NCI-H1694 treated with DMSO at 0.1 percent for 48 hours (cell line): ENCODE results near the gene FKBP8.
"Not testable (repeated sequence)": the region's sequence is repeated elsewhere in the genome, so short reads cannot be mapped to it uniquely, and the experiment has no call there.

ENCODE experiments used
- DNase-seq: peaks from one replicate; lab custom pipeline; 2025; lab: John Stamatoyannopoulos, UW

FKBP8 gene

GRCh38 chr19:18558604-18559003, 15.2 kb upstream of the FKBP8 start:
- DNase-seq, result no peak

GRCh38 chr19:18558202-18558555, 14.8 kb upstream of the FKBP8 start:
- DNase-seq, result no peak

- DNase-seq, result peak; percentile 97
Measured at GRCh38 chr19:18557411-18558201, 14.2 kb upstream of the FKBP8 start, which contains the start of gene KXD1. Gene KXD1 (plus strand): TSS chr19:18557870. CDS start chr19:18562057, 4,187 bp downstream.

- no peak for DNase-seq
Measured at GRCh38 chr19:18551631-18552030, 8.3 kb upstream of the FKBP8 start.

- no peak for DNase-seq
Measured at GRCh38 chr19:18543814-18544475, 572 bp upstream of the FKBP8 start.

GRCh38 chr19:18541992-18542940, 1.1 kb downstream of the FKBP8 start:
- no peak for DNase-seq

- no peak for DNase-seq
Measured at GRCh38 chr19:18541258-18541991, 1.9 kb downstream of the FKBP8 start.

GRCh38 chr19:18540200-18540599, 3.2 kb downstream of the FKBP8 start:
- not testable (repeated sequence) for DNase-seq

GRCh38 chr19:18539372-18539771, 4.0 kb downstream of the FKBP8 start:
- no peak for DNase-seq

- DNase-seq, result no peak
Measured at GRCh38 chr19:18538115-18538514, 5.3 kb downstream of the FKBP8 start.

- DNase-seq, result no peak
Measured at GRCh38 chr19:18537431-18537830, 5.9 kb downstream of the FKBP8 start.

- DNase-seq, result no peak
Measured at GRCh38 chr19:18536475-18536874, 6.9 kb downstream of the FKBP8 start.

GRCh38 chr19:18533058-18533457, 10.3 kb downstream of the FKBP8 start:
- DNase-seq, result no peak

- DNase-seq, result no peak
Measured at GRCh38 chr19:18532168-18532890, 11.0 kb downstream of the FKBP8 start.

- DNase-seq, result no peak
Measured at GRCh38 chr19:18531485-18531884, 11.9 kb downstream of the FKBP8 start.

GRCh38 chr19:18529782-18530181, 13.6 kb downstream of the FKBP8 start:
- peak; percentile 65 for DNase-seq

GRCh38 chr19:18526316-18526715, 17.1 kb downstream of the FKBP8 start:
- no peak for DNase-seq

GRCh38 chr19:18523841-18524240, 19.5 kb downstream of the FKBP8 start:
- no peak for DNase-seq

GRCh38 chr19:18522862-18523440, 20.4 kb downstream of the FKBP8 start:
- DNase-seq, result not testable (repeated sequence)

GRCh38 chr19:18522124-18522861, 21.1 kb downstream of the FKBP8 start:
- DNase-seq, result peak; percentile 100
